ENCODE measurements around the gene EEFSEC.

DNA sequence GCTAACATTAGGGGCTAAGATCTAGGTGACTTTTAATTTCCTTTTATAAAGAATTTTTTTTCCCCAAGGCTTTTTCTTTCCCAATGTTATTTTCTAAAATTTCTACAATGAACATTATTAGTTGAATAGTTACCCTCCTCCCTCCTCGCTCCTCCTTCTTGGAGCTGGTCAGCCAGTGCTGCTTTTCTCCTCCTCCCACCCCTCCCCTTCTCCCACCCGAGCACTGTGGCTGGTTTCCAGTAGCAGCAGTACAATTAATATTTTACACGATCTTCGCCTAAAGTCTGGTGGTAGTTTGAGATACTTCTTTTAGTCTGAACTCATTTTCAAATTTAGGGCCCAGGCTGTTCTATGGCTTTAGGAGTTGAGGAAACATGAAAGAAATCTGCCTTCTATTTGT lies 41.6 kb downstream of the EEFSEC start:
- TF ChIP-seq, protein P1, sequence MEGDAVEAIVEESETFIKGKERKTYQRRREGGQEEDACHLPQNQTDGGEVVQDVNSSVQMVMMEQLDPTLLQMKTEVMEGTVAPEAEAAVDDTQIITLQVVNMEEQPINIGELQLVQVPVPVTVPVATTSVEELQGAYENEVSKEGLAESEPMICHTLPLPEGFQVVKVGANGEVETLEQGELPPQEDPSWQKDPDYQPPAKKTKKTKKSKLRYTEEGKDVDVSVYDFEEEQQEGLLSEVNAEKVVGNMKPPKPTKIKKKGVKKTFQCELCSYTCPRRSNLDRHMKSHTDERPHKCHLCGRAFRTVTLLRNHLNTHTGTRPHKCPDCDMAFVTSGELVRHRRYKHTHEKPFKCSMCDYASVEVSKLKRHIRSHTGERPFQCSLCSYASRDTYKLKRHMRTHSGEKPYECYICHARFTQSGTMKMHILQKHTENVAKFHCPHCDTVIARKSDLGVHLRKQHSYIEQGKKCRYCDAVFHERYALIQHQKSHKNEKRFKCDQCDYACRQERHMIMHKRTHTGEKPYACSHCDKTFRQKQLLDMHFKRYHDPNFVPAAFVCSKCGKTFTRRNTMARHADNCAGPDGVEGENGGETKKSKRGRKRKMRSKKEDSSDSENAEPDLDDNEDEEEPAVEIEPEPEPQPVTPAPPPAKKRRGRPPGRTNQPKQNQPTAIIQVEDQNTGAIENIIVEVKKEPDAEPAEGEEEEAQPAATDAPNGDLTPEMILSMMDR (conservative IDR thresholded peaks at IDR 0.05; ENCODE audit: low read depth, low read length): no peak
- TF ChIP-seq EZH2 (IDR thresholded peaks at IDR 0.05; ENCODE audit: low read length, unreplicated experiment): no peak

All from PC-3 (cell line).